HL-60 (cell line): Measurements from ENCODE around the gene RNF224.

Source experiments
- CTCF ChIP-seq: IDR thresholded peaks from one replicate; pipeline ENCODE4 v1.5.1; 2011; ENCODE audit warnings: low read length, control low read depth, inconsistent platforms; ENCODE audit not compliant: insufficient read depth
- GABPA ChIP-seq: IDR thresholded peaks from 2 replicates; pipeline ENCODE4 v1.6.1; 2012; ENCODE audit warnings: low read depth
- POLR2AphosphoS5 ChIP-seq: IDR thresholded peaks from 2 replicates; pipeline ENCODE4 v1.6.1; 2012; ENCODE audit warnings: low read depth
- REST ChIP-seq: IDR thresholded peaks from 2 replicates; pipeline ENCODE4 v1.6.1; 2012; ENCODE audit warnings: low read depth; ENCODE audit not compliant: insufficient replicate concordance

- TF ChIP-seq CTCF (no peak), REST (no peak), GABPA (no peak), POLR2AphosphoS5 (no peak)
These were observed 26.0 kb upstream of the RNF224 start for GRCh38 chr9:137201205-137201868.
